HG02973 (cell line): ENCODE measurements around the gene PLEKHO2.
"Not testable (repeated sequence)": the region's sequence is repeated elsewhere in the genome, so short reads cannot be mapped to it uniquely, and the experiment has no call there.

Experiments
- ATAC-seq: cut with Tn5 transposase; IDR thresholded peaks from one replicate; pipeline ENCODE4 v1.9.1; 2021; ENCODE audit warnings: moderate library complexity; ENCODE audit not compliant: unreplicated experiment

Gene PLEKHO2, protein sequence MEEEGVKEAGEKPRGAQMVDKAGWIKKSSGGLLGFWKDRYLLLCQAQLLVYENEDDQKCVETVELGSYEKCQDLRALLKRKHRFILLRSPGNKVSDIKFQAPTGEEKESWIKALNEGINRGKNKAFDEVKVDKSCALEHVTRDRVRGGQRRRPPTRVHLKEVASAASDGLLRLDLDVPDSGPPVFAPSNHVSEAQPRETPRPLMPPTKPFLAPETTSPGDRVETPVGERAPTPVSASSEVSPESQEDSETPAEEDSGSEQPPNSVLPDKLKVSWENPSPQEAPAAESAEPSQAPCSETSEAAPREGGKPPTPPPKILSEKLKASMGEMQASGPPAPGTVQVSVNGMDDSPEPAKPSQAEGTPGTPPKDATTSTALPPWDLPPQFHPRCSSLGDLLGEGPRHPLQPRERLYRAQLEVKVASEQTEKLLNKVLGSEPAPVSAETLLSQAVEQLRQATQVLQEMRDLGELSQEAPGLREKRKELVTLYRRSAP

DNA sequence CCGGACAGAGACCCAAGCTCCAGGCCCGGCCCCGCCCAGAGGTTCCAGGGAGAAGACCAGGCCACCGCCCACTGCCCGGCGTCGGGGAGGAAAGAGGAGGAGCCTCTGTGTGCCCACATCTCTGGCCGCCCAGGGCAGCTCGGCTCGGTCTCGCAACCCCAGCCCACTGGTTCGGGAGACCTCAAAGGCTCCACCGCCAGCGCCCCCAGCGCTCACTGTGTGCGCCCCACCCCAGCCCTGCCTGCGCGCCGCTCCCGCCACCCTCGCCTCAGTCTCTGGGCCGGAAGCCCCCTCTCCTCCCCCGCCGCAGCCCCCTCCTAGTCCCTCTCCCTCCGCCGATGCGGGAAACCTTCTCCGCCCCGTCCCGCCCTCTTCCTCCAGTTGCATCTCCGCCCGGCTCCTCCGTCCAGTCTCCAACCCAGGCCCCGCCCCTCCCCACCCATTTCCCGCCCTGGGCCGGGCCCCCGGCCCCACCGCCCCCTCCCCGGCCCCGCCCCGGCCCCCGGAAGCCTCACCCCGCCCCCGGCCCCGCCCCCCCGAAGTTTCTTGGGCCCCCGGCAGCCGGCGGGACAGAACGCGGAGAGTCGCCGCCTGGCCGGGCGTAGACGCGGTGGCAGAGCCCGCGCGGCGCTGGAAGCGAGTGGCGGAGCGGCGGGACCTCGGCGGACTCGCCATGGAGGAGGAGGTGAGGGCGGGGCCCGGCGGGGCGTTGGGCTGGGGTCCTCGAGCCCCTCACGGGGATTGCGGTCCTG lies at the start of gene PLEKHO2:
Gene PLEKHO2, plus strand, starts transcription at position 572 of the 752 bp plus-strand sequence. Its CDS starts 102 bp downstream, at position 674.
- peak; percentile 46 for ATAC-seq

- no peak for ATAC-seq
These were observed 49.4 kb upstream of the PLEKHO2 start for GRCh38 chr15:64792282-64792681.

- not testable (repeated sequence) for ATAC-seq
These were observed 46.4 kb upstream of the PLEKHO2 start for GRCh38 chr15:64795299-64795698.

GRCh38 chr15:64795921-64796320 lies 45.8 kb upstream of the PLEKHO2 start:
- ATAC-seq: not testable (repeated sequence)

DNA sequence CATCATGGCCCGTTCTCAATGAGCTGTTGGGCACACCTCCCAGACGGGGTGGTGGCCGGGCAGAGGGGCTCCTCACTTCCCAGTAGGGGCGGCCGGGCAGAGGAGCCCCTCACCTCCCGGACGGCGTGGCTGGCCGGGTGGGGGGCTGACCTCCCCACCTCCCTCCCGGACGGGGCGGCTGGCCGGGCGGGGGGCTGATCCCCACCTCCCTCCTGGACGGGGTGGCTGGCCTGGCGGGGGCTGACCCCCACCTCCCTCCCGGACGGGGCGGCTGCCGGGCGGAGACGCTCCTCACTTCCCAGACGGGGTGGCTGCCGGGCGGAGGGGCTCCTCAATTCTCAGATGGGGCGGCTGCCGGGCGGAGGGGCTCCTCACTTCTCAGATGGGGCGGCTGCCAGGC lies 42.8 kb upstream of the PLEKHO2 start:
- ATAC-seq: not testable (repeated sequence)

- no peak for ATAC-seq
These were observed 41.2 kb upstream of the PLEKHO2 start for GRCh38 chr15:64800476-64800875.

DNA sequence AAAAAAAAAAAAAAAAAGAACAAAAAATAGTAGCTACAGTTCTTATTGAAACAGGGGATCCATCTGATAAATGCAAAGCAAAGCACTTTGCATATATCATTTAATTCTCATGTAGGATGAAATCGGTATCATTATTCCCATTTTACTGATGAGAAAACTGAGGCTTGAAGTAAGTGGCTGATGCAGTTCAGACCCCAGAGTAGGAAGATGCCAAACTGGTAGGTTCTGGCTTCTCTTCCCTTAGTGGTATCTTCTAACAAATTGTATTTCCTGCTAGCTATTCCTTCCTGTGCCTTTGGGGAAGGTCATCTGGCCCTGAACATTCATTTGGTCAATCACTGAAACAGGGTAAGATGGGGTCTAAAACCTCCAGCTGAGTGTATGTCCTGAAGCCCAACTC lies 38.2 kb upstream of the PLEKHO2 start:
- no peak for ATAC-seq

- no peak for ATAC-seq
These were observed 37.1 kb upstream of the PLEKHO2 start for GRCh38 chr15:64804619-64805018.

DNA sequence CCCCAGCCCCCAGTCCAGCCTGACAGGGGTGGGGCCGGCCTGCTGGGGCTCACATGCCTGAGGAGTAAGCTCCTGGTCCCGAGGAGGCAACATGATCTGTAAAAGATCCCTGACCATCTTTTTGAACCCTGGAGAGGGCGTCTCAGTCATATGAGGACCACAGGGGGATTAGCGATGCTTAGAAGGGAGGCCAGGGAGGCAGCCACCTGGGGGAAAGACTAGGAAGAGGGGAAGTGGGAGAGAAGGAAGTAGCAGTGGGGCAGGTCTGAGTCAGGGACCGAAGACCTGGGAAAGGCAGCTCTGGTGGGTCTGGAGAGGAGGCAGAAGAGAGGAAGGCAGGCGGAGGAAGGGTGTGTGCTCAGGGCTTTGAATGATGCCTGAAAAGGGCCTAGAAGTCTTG lies 35.2 kb upstream of the PLEKHO2 start:
- ATAC-seq: no peak

DNA sequence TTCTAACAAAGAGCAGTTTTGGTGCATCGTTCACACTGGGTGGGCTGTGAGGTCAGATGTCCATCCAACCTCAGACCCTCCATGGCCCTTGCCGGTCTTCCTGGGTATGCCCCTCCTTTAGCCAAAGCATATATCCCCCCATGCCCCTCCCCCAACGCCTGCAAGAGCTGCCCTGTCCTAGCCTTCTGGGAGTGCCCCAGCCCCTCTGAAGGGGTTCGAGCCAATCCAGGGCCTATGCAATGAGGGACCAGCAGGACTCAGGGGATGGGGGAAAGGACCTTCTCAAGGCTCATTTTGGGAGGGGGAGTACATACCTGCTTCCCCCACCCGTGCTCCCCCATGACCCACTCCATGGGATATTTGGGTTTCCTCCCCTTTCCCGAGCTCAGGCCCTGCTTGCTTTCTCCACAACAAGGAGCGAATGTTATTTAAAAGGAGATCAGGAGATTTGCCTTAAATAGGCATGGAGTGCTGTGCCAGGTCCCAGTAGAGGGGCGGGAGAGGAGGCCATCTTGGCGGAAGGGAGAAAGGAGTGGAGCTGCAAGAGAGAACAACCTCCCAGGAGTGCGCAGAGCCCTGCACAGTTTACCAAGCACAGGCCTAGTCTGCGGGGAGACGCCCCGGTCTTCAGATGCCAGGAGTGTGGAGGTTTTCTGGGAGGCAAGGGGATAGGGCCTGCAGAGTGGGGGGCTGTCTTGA lies 34.5 kb upstream of the PLEKHO2 start:
- ATAC-seq: no peak

DNA sequence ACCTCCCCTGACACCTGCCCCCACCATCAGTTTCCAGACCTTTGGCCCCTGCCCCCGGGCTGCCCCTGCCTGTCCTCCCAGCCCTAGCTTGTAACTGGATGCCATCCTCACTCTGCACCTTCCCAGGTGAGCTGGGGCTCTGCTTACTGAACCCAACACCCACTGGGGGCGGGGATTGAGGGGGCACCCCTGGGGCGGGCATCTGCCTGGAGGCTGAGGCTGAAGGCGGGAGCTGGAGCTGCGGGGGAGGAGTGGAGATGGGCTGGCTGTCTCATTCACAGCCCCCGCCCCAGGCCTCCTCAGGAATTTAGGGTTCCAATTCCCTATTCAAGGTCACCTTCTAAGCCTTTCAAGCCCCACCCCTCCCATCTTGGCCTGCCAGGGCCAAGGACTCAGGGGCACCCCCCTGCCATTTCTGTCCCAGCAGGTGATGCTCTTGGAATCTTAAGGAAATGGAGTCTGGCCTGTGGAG lies 33.9 kb upstream of the PLEKHO2 start:
- no peak for ATAC-seq

DNA sequence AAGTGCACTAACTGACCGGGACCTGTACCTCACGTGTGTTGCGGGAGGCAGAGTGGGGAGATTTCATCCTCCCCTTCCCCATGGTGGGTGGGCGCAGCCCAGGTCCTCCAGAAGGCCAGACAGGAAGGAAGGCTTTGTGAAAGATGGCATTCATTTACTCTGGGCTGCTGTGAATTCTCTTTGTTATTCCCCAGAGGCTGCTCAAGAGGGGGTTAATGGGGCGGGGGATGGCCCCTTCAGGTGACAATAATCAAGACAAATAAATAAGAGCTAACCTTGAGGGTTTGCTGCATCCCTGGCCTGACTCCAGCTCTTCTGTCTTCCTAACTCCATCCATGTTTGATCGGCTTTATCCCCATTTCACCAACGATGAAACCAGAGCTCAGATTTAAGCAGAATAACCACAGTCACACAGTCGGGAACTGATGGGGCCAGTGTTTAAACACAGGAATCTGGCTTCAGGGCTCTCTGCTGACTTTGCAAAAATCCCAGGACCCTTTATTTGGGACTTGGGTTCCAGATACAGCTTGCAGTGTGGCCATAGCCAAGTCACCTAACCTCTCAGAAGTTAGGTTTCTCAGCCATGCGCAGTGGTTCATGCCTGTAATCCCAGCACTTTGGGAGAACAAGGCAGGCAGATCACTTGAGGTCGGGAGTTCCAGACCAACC lies 32.8 kb upstream of the PLEKHO2 start:
- no peak for ATAC-seq

GRCh38 chr15:64809649-64810496 lies 31.8 kb upstream of the PLEKHO2 start:
- no peak for ATAC-seq

DNA sequence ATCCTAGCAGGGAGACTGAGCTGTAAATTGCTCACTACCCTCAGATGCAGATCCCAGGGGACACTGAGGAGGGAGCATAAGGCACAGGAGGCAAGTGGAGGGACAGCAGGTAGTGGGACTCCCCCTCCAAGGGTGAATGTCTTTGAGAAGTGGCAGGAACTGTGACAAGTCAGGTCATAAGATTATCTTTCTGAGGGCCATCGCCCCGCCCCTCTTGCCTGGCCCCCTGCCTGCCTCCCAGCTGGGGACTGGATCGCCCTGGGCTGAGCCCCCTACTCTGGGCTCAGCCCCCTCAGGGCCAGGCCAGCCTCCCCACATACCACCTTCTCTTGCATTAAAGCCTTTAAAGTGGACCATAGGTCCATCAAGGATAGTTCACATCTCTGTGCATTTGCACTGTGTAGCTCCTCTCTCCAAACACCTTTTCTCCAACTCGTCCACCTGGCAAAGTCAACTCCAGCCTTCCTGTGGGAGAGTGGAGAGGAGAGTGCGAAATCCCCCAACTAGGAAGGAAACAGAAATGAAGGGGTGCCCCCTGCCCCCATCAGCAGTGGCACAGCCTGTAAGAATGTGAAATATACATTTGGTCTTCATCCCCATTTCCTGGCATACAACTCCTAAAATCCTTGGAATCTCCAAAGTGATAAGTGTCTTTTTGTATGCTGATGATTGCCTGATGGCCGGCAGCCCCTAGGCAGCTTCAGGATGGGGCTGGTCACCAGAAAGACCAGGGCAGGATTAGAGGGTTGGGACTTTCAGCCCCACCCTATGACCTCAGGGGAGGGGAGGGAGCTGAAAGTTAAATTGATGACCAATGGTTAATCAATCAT lies 31.0 kb upstream of the PLEKHO2 start:
- ATAC-seq: no peak

DNA sequence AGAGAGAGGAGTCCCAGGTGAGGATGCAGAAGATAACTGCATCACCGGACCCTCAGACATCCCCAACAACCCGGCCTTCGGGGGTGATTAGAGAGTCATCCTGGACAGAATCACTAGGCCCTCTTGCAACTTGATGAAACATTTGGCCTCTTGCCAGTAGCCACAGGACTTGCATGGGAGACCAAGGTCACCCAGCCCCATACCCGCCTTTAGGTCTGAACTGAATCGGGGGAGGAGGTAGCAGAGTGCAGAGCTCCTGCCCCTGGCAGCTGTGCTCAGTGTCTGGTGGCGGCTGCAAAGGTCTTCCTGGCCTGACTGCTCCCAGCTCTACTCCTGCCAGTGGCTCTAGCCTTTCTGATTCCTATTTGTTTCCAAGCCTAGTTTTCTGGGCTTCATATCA lies 28.6 kb upstream of the PLEKHO2 start:
- no peak for ATAC-seq

GRCh38 chr15:64814283-64814682 lies 27.4 kb upstream of the PLEKHO2 start:
- not testable (repeated sequence) for ATAC-seq

- not testable (repeated sequence) for ATAC-seq
These were observed 26.8 kb upstream of the PLEKHO2 start for GRCh38 chr15:64814965-64815364.

DNA sequence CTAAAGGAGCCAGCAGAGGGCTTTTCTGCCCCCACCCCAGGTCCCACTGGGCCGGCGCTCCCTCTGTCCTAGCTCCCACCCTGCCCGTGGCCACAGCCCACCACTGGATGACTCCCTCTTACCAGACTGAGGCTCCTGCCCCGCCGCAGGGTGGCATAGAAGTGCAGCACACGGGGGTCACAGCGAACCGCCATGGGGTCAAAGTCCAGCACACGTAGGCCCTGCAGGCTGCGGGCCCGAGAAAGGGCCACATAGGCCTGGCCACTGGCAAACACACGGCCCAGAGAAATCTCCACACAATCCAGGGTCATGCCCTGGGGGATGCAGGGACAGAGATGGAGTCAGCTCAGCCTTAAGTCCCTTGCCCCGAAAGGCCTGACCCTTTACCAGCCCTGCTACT lies 25.3 kb upstream of the PLEKHO2 start:
- no peak for ATAC-seq

GRCh38 chr15:64824929-64825430 lies 16.7 kb upstream of the PLEKHO2 start:
- no peak for ATAC-seq
